ENCODE data around the gene ANKS3. TPM values are rescaled to one million over a fixed set of nuclear protein-coding genes. Genes with fewer than 3 reads are reported as not detected.
"Not testable (repeated sequence)": the region's sequence is repeated elsewhere in the genome, so short reads cannot be mapped to it uniquely, and the experiment has no call there.

Gene ANKS3
- polyA plus RNA-seq, 1 of the 3 experiments (the other 2 are of a cell fraction): 42.2 TPM

GRCh38 chr16:4743226-4743878 is 9.3 kb upstream of the ANKS3 start (continued):
- TF ChIP-seq PBX3 (IDR thresholded peaks at IDR 0.05): no peak
- no peak for TF ChIP-seq GABPA (IDR thresholded peaks at IDR 0.05; ENCODE audit: low read depth)

GRCh38 chr16:4738370-4738769 is 4.3 kb upstream of the ANKS3 start:
- WGBS (ENCODE audit: low lambda C conversion rate): 78% methylated on average over 5 of the region's 5 CpGs
- H3K4me1 ChIP-seq (ENCODE audit: control insufficient read depth in 1 of 2, insufficient read depth in 2 of 2, low read depth in 1 of 2, low read length in 1 of 2); H3K4me3 ChIP-seq (ENCODE audit: low read depth in 2 of 2, low read length in 1 of 2); DNase-seq; H3K27me3 ChIP-seq (ENCODE audit: insufficient read depth); H3K9me3 ChIP-seq; H3K9me2 ChIP-seq; CTCF ChIA-PET; H4K20me1 ChIP-seq (ENCODE audit: insufficient read depth); H3K79me2 ChIP-seq (ENCODE audit: insufficient read depth); H3K36me3 ChIP-seq (replicated peaks in 1 of 2; ENCODE audit: control insufficient read depth in 1 of 2, insufficient read depth in 2 of 2, low read length in 1 of 2); H2AFZ ChIP-seq (ENCODE audit: low read depth); H3K9ac ChIP-seq; H3F3A ChIP-seq (replicated peaks; ENCODE audit: insufficient read depth); H3K4me2 ChIP-seq; H3K27ac ChIP-seq (ENCODE audit: low read depth in 2 of 2, low read length in 1 of 2): not testable (repeated sequence)
- POLR2A ChIA-PET: interaction anchor here (1.3 kb wide), 1 partner anchor 64 kb away, joined by 5 read pairs; the partner anchor contains the start of gene ROGDI

- CTCF ChIA-PET: no interaction called here
- DNase-seq: no peak
- no peak overlapping the region for H2AFZ ChIP-seq (ENCODE audit: low read depth)
- H3K4me2 ChIP-seq: no peak overlapping the region
- H3K4me3 ChIP-seq (ENCODE audit: low read depth in 2 of 2, low read length in 1 of 2): no peak overlapping the region
- H3K4me1 ChIP-seq (ENCODE audit: control insufficient read depth in 1 of 2, insufficient read depth in 2 of 2, low read depth in 1 of 2, low read length in 1 of 2): peaks cover 0 to 3% of the 10 kb centered on the region in 2 experiments; a peak in 1 of 4 replicates
- no peak overlapping the region for H3K27ac ChIP-seq (ENCODE audit: low read depth in 2 of 2, low read length in 1 of 2)
- H4K20me1 ChIP-seq (ENCODE audit: insufficient read depth): no peaks in the 10 kb centered on the region
- H3K27me3 ChIP-seq (ENCODE audit: insufficient read depth): no peaks in the 10 kb centered on the region
- no peaks in the 10 kb centered on the region for H3K9me2 ChIP-seq
- WGBS (ENCODE audit: low lambda C conversion rate): 79% methylated on average over 14 of the region's 15 CpGs
- H3F3A ChIP-seq (replicated peaks; ENCODE audit: insufficient read depth): no peaks in the 10 kb centered on the region
- peaks cover 15% of the 10 kb centered on the region for H3K79me2 ChIP-seq (ENCODE audit: insufficient read depth)
- H3K36me3 ChIP-seq (replicated peaks in 1 of 2; ENCODE audit: control insufficient read depth in 1 of 2, insufficient read depth in 2 of 2, low read length in 1 of 2): no peaks in the 10 kb centered on the region
- H3K9ac ChIP-seq: no peak overlapping the region
- no peak for TF ChIP-seq RXRA (IDR thresholded peaks at IDR 0.05; ENCODE audit: borderline replicate concordance, low read depth)
- POLR2A ChIA-PET: interaction anchor here (1.3 kb wide), 1 partner anchor 65 kb away, joined by 5 read pairs; the partner anchor contains the start of gene ROGDI
- H3K9me3 ChIP-seq: no peaks in the 10 kb centered on the region
Measured at GRCh38 chr16:4737545-4737944, 3.5 kb upstream of the ANKS3 start.

- Histone ChIP-seq H3K4me2 (no peak overlapping the region), H3K27ac (ENCODE audit: low read depth in 2 of 2, low read length in 1 of 2) (no peak overlapping the region), H4K20me1 (ENCODE audit: insufficient read depth) (no peaks in the 10 kb centered on the region), H3K27me3 (ENCODE audit: insufficient read depth) (no peaks in the 10 kb centered on the region), H3K4me3 (ENCODE audit: low read depth in 2 of 2, low read length in 1 of 2) (no peak overlapping the region), H2AFZ (ENCODE audit: low read depth) (no peak overlapping the region), H3K9me2 (no peaks in the 10 kb centered on the region), H3K9me3 (no peaks in the 10 kb centered on the region), H3K4me1 (ENCODE audit: control insufficient read depth in 1 of 2, insufficient read depth in 2 of 2, low read depth in 1 of 2, low read length in 1 of 2) (peaks cover 0 to 6% of the 10 kb centered on the region in 2 experiments; a peak in 1 of 4 replicates), H3K36me3 (replicated peaks in 1 of 2; ENCODE audit: control insufficient read depth in 1 of 2, insufficient read depth in 2 of 2, low read length in 1 of 2) (peaks cover 0 to 4% of the 10 kb centered on the region in 2 experiments), H3F3A (replicated peaks; ENCODE audit: insufficient read depth) (no peaks in the 10 kb centered on the region), H3K79me2 (ENCODE audit: insufficient read depth) (peaks cover 25% of the 10 kb centered on the region), H3K9ac (no peak overlapping the region)
- WGBS (ENCODE audit: low lambda C conversion rate): 73% methylated on average over 3 of the region's 4 CpGs
- DNase-seq: no peak
- no peak for TF ChIP-seq NRF1 (IDR thresholded peaks at IDR 0.05; ENCODE audit: low read depth, low read length)
- TF ChIP-seq MAX (IDR thresholded peaks at IDR 0.05; ENCODE audit: low read depth): no peak
- TF ChIP-seq FOXM1 (IDR thresholded peaks at IDR 0.05; ENCODE audit: low read depth): no peak
- no peak for TF ChIP-seq GATA2 (CRISPR knock-in tag; IDR thresholded peaks at IDR 0.05)
- no peak for TF ChIP-seq RCOR1 (IDR thresholded peaks at IDR 0.05; ENCODE audit: low read length)
- no peak for TF ChIP-seq CHD2 (IDR thresholded peaks at IDR 0.05; ENCODE audit: low read length, partially characterized antibody)
- no peak for TF ChIP-seq USF1 (IDR thresholded peaks at IDR 0.05; ENCODE audit: borderline replicate concordance, low read depth)
- CTCF ChIA-PET: interaction anchor here (0.9 kb wide), 1 partner anchor 188 kb away, joined by 3 read pairs; no protein-coding TSS in a partner anchor
- POLR2A ChIA-PET: no interaction called here
Measured at GRCh38 chr16:4736546-4736945, 2.5 kb upstream of the ANKS3 start.
